ENCODE results near the gene MGLL.

The MGLL gene

DNA sequence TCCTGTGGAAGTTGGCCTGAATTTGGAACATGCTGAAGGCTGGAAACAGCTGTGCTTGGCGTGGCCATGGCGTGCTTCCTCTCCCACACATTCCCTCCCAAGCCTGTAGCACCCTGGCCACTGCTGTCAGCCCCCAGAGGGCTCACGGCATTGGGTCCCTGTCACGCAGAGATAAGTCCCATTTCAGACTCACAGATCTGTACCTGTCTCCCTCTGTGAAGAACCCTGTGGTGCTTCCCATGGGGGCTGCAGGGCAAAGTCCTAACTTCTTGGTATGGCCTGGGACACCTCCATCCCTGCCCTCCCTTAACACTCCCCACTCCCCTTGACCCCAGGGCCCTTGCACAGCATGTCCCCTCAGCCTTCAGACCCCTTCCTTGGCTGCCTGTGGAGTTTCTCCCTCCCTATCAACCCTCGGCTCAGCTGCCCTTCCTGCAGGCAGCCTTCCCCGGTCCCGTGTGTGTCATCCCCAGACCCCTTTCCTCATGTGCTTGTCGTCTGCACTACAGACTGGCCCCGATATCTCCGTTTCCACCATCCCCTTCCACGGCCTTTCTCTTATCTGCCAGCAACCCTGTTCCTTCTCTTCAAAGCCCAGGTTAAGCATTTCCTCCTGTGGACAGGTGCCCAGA is 120.9 kb downstream of the MGLL start:
- no peaks in the 10 kb centered on the region for H3K27me3 Mint-ChIP-seq
- H3K27ac Mint-ChIP-seq = no peak overlapping the region
- no peak for DNase-seq
- ATAC-seq = no peak
- H3K4me1 Mint-ChIP-seq = peaks cover 3% of the 10 kb centered on the region
- H3K4me3 Mint-ChIP-seq = no peak overlapping the region
- H3K9me3 Mint-ChIP-seq = peaks cover 5% of the 10 kb centered on the region
- peaks cover 4% of the 10 kb centered on the region for H3K36me3 Mint-ChIP-seq (ENCODE audit: low read depth)

DNA sequence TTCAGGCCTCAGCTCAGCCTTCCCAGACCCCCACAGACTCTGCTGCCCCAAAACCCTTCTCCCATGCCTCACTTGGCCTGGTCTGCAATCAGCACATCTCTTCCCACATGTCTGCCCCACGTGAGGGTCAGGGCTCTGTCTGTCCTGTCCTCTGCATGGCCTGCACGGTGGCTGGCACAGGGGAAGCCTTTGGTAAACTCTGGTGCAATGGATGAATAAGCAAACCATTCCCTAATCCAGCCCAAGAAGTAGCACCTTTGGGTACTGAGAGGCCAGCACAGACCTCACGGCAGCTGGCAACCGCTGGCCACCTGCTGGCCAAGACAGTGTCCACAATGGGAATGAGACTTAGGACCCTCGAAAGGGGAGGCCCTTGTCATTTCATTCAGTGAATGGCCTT is 121.9 kb downstream of the MGLL start:
- Mint-ChIP-seq H3K36me3 (ENCODE audit: low read depth) (peaks cover 4% of the 10 kb centered on the region), H3K27ac (no peak overlapping the region), H3K9me3 (peaks cover 5% of the 10 kb centered on the region), H3K27me3 (no peaks in the 10 kb centered on the region), H3K4me3 (no peak overlapping the region), H3K4me1 (peaks cover 3% of the 10 kb centered on the region)
- no peak for ATAC-seq
- DNase-seq = no peak

DNA sequence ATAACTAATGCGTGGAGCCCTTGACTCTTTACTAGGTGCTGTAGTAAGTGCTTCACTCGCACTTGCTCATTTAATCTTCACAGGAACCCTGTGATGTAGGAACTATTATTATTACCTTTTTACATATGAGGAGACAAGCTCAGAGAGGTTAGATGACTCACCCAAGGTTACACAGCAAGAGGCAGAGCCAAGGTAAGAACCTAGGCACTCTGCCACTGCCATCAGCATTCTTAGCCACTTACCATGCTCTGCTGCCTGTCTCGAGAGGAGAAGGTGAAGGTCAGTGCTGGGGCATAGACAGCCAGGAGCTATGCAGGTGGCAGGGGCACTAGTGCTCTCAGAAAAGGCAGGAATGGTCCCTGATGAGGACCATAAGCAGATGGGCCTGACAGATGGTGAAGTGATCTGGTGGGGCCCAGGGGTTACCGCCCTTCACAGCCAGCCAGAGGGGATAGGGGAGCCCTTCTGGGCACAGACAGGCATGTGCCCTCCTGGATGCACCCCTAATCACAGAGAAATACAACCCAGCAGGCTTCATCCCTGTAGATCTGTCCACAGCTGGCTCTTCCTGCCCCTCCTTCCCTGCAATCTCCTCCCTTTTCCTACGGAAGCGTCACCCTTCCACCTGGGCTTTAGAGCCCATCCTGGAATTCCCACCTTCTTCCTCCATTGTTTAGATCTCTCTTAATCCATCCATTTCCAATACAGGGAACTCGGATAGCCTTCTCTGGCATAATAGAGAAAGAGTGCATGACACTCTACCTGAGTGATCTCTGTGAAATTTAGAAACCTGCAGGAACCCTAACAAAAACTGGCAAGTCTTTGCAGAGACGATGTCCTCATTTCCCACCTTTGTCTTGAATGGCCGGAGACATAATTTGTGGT is 122.7 kb downstream of the MGLL start:
- DNase-seq = no peak
- ATAC-seq = no peak
- H3K4me3 Mint-ChIP-seq = no peak overlapping the region
- H3K9me3 Mint-ChIP-seq = peaks cover 5% of the 10 kb centered on the region
- H3K27me3 Mint-ChIP-seq = no peaks in the 10 kb centered on the region
- peaks cover 3% of the 10 kb centered on the region for H3K4me1 Mint-ChIP-seq
- no peak overlapping the region for H3K27ac Mint-ChIP-seq
- peaks cover under 1% of the 10 kb centered on the region for H3K36me3 Mint-ChIP-seq (ENCODE audit: low read depth)

DNA sequence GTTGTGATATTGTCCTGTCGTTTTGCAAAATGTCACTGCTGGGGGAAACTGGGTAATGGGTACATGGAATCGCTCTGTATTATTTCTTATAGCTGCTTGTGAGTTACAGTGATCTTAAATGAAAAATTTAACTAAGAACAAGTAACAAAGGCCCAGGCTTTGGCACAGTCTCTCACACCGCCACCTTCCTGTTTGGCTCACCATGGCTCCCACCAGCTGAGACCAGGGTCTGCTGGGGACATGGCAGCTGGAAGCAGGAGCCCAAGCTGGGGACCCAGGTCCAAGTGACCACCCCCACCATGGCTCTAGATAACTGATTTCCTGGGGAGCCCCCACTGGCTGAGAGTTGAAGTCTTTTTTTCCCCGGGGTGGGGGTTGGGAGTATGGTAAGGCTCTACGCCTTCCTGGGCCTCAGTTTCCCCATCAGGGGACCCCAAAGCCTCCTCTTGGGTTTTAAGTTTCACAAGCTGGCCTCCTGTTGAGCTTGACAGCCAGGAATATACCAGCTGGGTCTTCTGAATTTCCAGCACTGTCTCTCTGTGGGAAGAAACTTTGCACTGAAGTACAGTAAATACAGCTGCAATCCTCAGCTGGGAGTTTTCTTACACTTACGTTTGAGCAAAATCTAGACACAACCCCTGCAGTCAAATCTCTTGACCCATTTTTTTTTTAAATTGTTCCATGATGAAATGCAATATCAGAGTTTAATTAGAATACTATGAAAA is 123.5 kb downstream of the MGLL start:
- Mint-ChIP-seq H3K4me3 (no peak overlapping the region), H3K36me3 (ENCODE audit: low read depth) (no peaks in the 10 kb centered on the region), H3K27ac (no peak overlapping the region), H3K9me3 (peaks cover 4% of the 10 kb centered on the region), H3K27me3 (no peaks in the 10 kb centered on the region), H3K4me1 (peaks cover 3% of the 10 kb centered on the region)
- no peak for DNase-seq
- no peak for ATAC-seq

DNA sequence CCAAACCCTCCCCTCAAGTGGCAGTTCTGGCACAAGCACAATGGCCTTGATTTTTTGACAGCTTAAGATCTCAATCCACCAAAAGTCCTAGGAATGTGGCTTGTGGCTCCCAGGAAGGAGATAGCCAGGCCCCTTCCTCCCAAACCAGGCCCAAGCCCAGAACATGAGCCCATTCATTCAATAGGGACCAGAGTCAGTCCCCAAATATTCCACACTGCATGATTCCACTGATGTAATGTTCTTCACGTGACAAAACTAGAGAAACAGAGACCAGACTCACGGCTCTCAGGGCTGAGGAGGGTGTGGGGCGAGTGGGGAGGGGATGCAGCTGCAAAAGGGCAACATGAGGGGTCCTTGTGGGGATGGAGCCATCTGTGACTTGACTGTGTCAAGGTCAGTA is 124.0 kb downstream of the MGLL start:
- no peak for DNase-seq
- no peak for ATAC-seq
- no peaks in the 10 kb centered on the region for H3K9me3 Mint-ChIP-seq
- peaks cover 3% of the 10 kb centered on the region for H3K4me1 Mint-ChIP-seq
- H3K27me3 Mint-ChIP-seq = no peaks in the 10 kb centered on the region
- no peaks in the 10 kb centered on the region for H3K36me3 Mint-ChIP-seq (ENCODE audit: low read depth)
- no peak overlapping the region for H3K27ac Mint-ChIP-seq
- H3K4me3 Mint-ChIP-seq = no peak overlapping the region

DNA sequence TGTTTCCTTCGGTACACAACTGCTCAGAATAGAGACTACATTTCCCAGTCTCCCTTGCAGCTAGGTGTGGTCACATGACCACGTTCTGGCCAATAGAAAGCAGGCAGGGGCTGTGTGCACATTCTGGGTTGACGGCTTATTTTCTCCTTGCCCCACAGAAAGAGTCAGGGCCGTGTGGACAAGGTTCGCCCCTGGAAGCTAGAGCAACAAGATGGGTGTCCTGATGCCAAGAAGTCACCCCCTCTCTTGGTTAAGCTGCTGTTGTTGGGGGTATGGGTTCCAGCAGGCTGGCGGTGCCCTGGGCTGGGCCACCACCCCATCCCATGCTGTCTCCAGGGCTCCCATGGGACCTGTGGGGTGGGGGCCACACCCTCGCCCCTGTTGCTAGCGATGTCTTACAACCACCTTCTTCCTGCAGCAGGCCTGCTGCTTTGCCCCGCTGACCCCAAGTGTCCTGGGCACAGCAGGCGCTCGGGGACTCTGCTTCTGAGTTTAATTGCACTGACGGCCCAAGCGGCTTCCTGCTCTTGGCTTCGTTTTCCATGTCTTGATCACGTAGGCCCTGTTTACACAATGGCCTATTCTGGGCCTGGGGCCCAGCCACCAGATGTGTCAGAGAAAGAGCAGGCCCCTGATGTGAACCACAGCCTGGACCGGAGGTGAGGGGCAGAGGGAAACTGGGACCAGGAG is 124.6 kb downstream of the MGLL start:
- Mint-ChIP-seq H3K27me3 (no peaks in the 10 kb centered on the region), H3K36me3 (ENCODE audit: low read depth) (no peaks in the 10 kb centered on the region), H3K4me3 (no peak overlapping the region), H3K4me1 (peaks cover 3% of the 10 kb centered on the region), H3K9me3 (no peaks in the 10 kb centered on the region), H3K27ac (no peak overlapping the region)
- peak; percentile 37 for DNase-seq
- peak; percentile 77 for ATAC-seq

DNA sequence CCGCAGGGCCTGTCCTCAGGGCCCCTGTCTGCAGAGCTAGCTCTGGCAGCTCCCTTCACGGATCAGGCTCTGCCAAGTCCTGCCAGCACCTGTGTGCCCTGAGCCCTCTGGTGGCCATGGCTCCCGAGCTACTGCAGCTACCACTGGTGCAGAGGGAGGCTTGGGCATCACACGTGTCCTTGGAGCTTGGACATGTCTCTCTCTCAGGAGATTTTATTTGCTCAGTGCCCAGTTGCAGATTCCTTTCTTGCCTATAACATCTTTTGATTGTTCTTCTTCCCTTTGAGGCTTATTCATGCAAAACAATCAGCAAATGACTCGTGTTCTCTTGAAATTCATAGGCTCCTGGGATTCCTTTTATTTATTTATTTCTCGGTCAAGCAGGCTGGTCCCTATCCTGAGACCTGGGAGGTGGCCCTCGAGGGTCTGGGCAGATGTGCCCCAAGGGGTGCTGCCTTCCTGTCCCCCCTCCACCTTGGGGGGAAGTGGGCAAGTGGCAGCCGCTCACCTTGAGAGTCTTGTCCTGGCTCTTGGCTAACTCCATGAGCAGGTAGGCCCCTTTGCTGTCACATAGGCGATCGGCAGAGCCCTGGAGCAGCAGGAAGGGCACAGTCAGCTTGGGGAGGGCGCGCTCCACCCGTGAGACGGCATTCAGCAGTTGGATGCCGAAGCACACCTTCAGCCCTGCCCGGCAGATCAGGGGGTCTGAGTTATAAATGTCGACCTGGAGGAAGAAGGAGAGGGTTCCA is 127.7 kb downstream of the MGLL start:
- no peaks in the 10 kb centered on the region for H3K9me3 Mint-ChIP-seq
- peak; percentile 39 for DNase-seq
- peaks cover 3% of the 10 kb centered on the region for H3K4me1 Mint-ChIP-seq
- no peak overlapping the region for H3K27ac Mint-ChIP-seq
- no peak overlapping the region for H3K4me3 Mint-ChIP-seq
- H3K27me3 Mint-ChIP-seq = no peaks in the 10 kb centered on the region
- peak; percentile 39 for ATAC-seq
- H3K36me3 Mint-ChIP-seq (ENCODE audit: low read depth) = no peaks in the 10 kb centered on the region

DNA sequence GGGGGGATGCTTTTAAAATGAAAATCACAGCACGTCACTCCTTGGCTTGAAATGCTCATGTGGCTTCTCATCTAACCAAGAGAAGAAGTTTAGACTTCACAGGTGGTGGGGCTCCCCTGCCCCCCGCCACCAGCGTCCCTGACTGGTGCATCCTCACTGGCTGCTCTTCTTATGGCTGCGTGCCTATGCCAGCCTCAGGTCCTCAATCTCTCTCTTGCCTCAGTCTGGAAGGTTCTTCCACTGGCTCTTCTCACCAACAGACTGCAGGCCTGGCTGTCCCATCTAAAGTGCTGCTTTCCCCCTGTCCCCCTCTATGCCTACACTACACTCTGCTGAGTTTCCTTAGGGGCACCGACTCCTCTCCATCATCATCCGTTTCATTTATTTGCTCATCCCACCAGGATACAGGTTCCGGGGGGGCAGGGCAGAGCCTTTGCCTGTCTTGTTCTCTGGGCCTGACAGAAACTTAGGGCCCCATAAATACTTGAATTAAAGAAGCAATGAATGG is 128.9 kb downstream of the MGLL start:
- ATAC-seq (no peak), DNase-seq (no peak)
- no peak overlapping the region for H3K27ac Mint-ChIP-seq
- H3K9me3 Mint-ChIP-seq = no peaks in the 10 kb centered on the region
- H3K27me3 Mint-ChIP-seq = no peaks in the 10 kb centered on the region
- no peak overlapping the region for H3K4me3 Mint-ChIP-seq
- H3K4me1 Mint-ChIP-seq = peaks cover 3% of the 10 kb centered on the region
- H3K36me3 Mint-ChIP-seq (ENCODE audit: low read depth) = no peaks in the 10 kb centered on the region

DNA sequence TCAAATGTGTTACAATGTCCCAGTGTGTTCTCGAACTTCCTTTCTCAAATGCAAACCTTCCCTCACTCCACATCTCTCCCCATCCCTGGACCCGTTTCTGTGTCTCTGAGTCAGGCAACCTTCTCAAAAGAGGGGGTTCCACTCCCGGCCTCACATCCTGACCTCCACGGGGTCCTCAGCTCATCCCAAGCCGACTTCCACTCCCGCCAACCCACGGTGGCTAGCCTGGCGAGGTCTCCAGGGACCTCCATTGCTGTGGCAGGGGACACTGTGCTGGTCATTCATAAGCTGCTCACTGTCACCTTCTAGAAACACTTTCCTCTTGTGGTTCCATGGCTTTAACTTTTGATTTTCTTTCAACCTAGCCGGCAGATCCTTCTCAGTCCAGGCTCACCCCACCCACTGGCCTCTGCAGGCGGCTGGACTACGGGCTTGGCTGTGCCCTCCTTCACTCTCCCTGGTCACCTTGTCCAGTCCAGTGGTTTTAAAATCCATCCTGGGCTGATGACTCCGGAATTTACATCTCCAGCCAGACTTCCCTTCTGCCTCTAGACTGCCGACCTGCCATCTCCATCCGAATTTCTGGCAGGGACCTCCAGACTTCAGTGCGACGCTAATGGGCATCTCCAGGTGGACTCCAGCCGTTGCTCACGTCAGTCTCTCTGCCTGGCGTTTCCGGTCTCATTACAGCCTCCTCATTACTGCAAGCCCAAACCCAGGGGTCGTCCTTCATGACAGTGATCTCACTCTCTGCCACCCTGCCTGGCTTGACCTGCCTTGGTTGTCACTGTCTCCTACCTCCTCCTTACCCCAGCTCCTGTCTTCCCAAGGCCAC is 129.6 kb downstream of the MGLL start:
- ATAC-seq = no peak

DNA sequence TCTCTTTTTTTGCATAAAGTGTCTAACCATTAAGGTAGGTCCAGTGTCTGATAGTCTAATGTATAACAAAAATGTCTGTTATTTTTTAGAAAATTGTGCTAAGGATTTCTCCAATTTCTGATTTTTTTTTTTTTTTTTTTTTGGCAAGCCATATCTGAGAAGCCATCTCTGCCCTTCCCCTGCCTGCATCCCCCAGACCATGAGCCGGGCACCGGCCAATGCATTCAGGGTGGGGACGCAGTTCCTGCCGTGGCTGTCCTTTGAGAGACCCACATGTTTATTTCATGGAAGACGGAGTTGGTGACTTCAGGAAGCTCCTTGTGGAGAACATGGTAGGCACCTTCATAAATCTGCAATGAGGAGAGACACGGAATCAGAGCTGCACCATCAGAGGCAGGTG is 130.3 kb downstream of the MGLL start:
- no peak overlapping the region for H3K27ac Mint-ChIP-seq
- no peaks in the 10 kb centered on the region for H3K9me3 Mint-ChIP-seq
- no peaks in the 10 kb centered on the region for H3K36me3 Mint-ChIP-seq (ENCODE audit: low read depth)
- H3K4me1 Mint-ChIP-seq = no peaks in the 10 kb centered on the region
- ATAC-seq (no peak), DNase-seq (no peak)
- H3K27me3 Mint-ChIP-seq = no peaks in the 10 kb centered on the region
- H3K4me3 Mint-ChIP-seq = no peak overlapping the region

More for the DNA sequence above, 129.6 kb downstream of the MGLL start:
- Mint-ChIP-seq H3K27me3 (no peaks in the 10 kb centered on the region), H3K27ac (no peak overlapping the region), H3K4me1 (peaks cover 3% of the 10 kb centered on the region), H3K36me3 (ENCODE audit: low read depth) (no peaks in the 10 kb centered on the region), H3K4me3 (no peak overlapping the region), H3K9me3 (no peaks in the 10 kb centered on the region)
- no peak for DNase-seq

DNA sequence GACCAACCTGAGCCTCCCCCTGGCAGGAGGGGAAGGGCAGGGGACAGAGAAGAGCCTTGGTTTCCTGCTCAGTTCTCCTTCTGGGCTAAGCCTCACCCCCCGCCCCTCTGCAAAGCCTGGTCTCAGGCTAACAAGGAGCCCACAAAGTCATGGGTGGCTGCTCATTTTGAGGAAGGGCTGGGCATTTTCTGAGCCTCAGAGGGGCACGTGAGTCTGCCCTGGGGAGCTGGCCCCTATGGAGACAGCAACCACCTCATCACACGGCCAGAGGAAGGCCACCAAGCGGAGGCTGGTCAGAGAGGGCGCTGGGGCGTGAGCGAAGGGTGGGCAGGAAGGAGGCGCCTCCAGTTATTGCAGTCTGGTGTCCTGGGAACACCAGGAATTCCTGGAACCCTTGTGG is 130.8 kb downstream of the MGLL start:
- Mint-ChIP-seq H3K27ac (no peak overlapping the region), H3K4me3 (no peak overlapping the region), H3K36me3 (ENCODE audit: low read depth) (no peaks in the 10 kb centered on the region), H3K9me3 (no peaks in the 10 kb centered on the region), H3K4me1 (no peaks in the 10 kb centered on the region), H3K27me3 (no peaks in the 10 kb centered on the region)
- ATAC-seq = no peak
- DNase-seq = no peak

DNA sequence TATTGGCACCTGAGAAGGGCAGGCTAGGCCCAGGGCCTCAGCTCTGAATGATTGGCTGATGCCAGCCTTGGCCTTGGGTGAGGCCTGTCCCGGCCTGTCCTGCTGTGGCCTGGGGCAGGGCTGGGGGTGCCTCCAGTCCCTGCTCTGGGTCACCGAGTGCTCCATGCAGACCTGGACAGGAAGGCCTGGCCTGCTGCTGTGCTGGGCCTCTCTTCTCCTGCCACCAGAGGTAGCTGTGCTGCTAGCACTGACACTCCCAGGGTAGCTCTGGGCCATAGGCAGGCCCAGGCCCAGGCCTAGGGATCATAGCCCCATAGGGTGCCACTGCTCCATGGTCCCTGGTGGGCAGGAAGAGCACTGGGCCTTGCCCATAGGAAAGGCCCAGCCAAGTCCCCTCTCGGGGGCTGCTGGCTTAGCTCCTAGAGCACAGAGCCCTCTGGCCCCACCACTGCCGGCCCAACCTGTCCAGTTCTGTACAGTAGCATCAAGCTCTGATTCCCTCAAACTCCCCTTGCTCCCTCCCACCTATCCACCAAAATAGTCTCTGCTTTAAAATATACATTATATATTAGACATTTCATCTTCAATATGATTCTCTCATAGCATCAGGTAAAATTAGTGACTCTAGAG is 131.4 kb downstream of the MGLL start:
- no peak overlapping the region for H3K4me3 Mint-ChIP-seq
- no peak overlapping the region for H3K27ac Mint-ChIP-seq
- H3K27me3 Mint-ChIP-seq = no peaks in the 10 kb centered on the region
- ATAC-seq (peak; percentile 42), DNase-seq (no peak)
- H3K36me3 Mint-ChIP-seq (ENCODE audit: low read depth) = no peaks in the 10 kb centered on the region
- no peaks in the 10 kb centered on the region for H3K4me1 Mint-ChIP-seq
- H3K9me3 Mint-ChIP-seq = no peaks in the 10 kb centered on the region

DNA sequence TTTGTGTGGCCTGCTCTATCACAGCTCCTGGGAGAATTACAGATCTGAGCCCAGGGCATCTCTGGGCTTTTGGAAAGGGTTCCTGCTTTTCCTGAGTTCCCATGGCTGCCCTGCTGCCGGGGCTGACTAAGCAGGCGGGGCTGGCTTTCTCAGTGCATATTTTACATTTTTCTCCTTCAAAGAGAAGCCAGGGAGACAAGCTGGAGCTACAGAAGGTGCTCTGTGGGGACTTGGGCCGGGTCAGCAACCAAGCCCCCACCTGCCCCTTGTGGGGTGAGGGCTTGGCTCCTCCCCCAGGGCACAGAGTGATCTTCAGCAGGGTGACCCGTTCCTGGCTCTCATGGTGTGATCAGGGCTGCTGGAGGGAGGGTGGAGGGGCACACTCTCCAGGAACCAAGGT is 132.2 kb downstream of the MGLL start:
- Mint-ChIP-seq H3K4me1 (no peaks in the 10 kb centered on the region), H3K4me3 (no peak overlapping the region), H3K36me3 (ENCODE audit: low read depth) (no peaks in the 10 kb centered on the region), H3K9me3 (no peaks in the 10 kb centered on the region), H3K27me3 (no peaks in the 10 kb centered on the region), H3K27ac (no peak overlapping the region)
- ATAC-seq = no peak
- DNase-seq = no peak

Data from activated naive CD8-positive, alpha-beta T cell treated with anti-CD3 and anti-CD28 coated beads, Interleukin-2, amount 50 U/mL, for 24 hours (primary cell).